ENCODE data around the gene ABHD5. TPM values are rescaled to one million over a fixed set of nuclear protein-coding genes. Genes with fewer than 3 reads are reported as not detected.

The ABHD5 gene
- 6.5 and 7.3 TPM in 2 replicates for total RNA-seq (2014; rRNA removed; shearing (Covaris generic))
- total RNA-seq (2022), result 7.9 and 9.6 TPM in 2 replicates
- Bru-seq, nascent RNA, result percentile 63 among the genes with signal in this experiment
- percentile 51 among the genes with signal in this experiment for BruChase-seq, experiment 1, labeled RNA remaining after a 6-hour chase
- BruChase-seq, experiment 2, labeled RNA remaining after a 2-hour chase, result percentile 59 among the genes with signal in this experiment
- long read RNA-seq, full-length matches to known transcripts, result 10 of 13 reads
- long read RNA-seq, partial matches to known transcripts, result 0 of 13 reads
- long read RNA-seq, other reads (novel, unspliced or antisense), result 3 of 13 reads

- Histone ChIP-seq H3K9me3 (ENCODE audit: low read length) (no peaks in the 10 kb centered on the region), H3K4me1 (ENCODE audit: insufficient read depth, low read length, poor library complexity, severe bottlenecking) (peaks cover 20% of the 10 kb centered on the region), H3K9me2 (ENCODE audit: insufficient read depth, low read length) (no peaks in the 10 kb centered on the region), H3K36me3 (ENCODE audit: insufficient read depth, low read length) (no peaks in the 10 kb centered on the region), H3K79me2 (ENCODE audit: insufficient read depth, low read depth, low read length) (no peaks in the 10 kb centered on the region; the same call in 1 of the 2 replicates), H2AFZ (ENCODE audit: low read length) (peak within 1 kb of the TSS; percentile 85), H3K4me2 (ENCODE audit: low read length) (peak within 1 kb of the TSS; percentile 87), H3K4me3 (ENCODE audit: low read depth, low read length, poor library complexity, severe bottlenecking) (peak within 1 kb of the TSS; percentile 73), H3K27ac (ENCODE audit: low read depth, low read length, poor library complexity, severe bottlenecking) (peak within 1 kb of the TSS; percentile 11), H4K20me1 (ENCODE audit: insufficient read depth, low read length) (no peaks in the 10 kb centered on the region)
- CTCF ChIA-PET (ENCODE audit: unreplicated experiment), result interaction anchor here (0.6 kb wide), 1 partner anchor 30 kb away, joined by 3 read pairs; no protein-coding TSS in a partner anchor
- intact Hi-C loops (cut with micrococcal nuclease; ENCODE audit: unreplicated experiment), result loop anchor here (5.0 kb wide), 2 partner anchors 68 to 307 kb away; partner anchors contain the start of gene ANO10
- DNase-seq (ENCODE audit: low spot score), result peak; percentile 94
- BruUV-seq (replicated peaks), result no TSS peak
- TF ChIP-seq CTCF (conservative IDR thresholded peaks at IDR 0.05; ENCODE audit: low read length) (no peak), EZH2phosphoT487 (IDR thresholded peaks at IDR 0.05; ENCODE audit: borderline replicate concordance, low read depth, low read length) (no peak)
- POLR2A ChIA-PET, result interaction anchor here (0.7 to 1.6 kb wide), 4 partner anchors 8 to 1141 kb away, joined by 3 to 8 read pairs (median 3); no protein-coding TSS in a partner anchor
Observed at GRCh38 chr3:43690400-43691119, at the start of gene ABHD5. TSS of gene ABHD5 (plus strand) at chr3:43690938. CDS start at chr3:43690993, 55 bp downstream.

DNA sequence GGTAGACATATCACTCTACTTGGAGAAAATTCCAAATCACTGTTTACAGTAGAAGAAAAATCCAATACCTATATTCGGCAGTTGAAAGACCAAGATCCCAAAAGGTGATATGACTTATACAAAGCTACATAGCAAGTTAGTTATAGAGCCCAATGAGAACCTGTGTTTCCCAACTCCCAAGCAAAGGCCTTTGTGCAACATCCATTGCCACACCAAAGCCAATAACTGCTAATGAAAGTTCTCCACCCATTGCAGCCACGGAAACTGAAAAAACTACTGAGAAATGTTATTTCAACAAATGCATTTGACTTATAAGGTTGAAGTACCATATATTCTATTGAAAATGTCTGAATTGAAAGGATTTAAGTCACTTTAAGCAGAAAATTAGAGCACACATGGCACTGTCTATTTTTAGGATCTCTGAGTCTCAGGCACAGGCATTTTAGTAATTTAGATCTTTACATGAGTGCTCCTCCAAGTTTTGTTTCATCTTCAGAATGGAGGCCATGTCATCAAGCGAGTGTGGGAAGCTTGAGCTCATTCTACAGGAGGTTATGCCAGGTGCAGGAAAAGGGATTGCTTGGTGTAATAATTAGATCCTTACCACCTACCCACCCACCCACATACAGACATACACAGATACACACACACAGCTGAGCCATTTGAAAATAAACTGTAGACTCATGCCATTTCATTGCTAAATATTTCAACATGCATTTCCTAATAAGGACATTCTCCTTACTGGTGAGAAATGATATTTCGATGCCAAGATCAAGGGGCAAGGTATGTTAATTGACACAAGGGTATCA, 49.2 kb upstream of the ABHD5 start:
- CTCF ChIA-PET (ENCODE audit: unreplicated experiment), result no interaction called here
- POLR2A ChIA-PET, result interaction anchor here (0.5 kb wide), 1 partner anchor 790 kb away, joined by 3 read pairs; no protein-coding TSS in a partner anchor
- Histone ChIP-seq H3K4me2 (ENCODE audit: low read length) (no peak overlapping the region), H3K79me2 (ENCODE audit: insufficient read depth, low read depth, low read length) (no peaks in the 10 kb centered on the region), H2AFZ (ENCODE audit: low read length) (no peak overlapping the region), H3K4me3 (ENCODE audit: low read depth, low read length, poor library complexity, severe bottlenecking) (no peak overlapping the region), H3K4me1 (ENCODE audit: insufficient read depth, low read length, poor library complexity, severe bottlenecking) (no peaks in the 10 kb centered on the region), H3K27ac (ENCODE audit: low read depth, low read length, poor library complexity, severe bottlenecking) (no peak overlapping the region), H3K9me2 (ENCODE audit: insufficient read depth, low read length) (no peaks in the 10 kb centered on the region), H4K20me1 (ENCODE audit: insufficient read depth, low read length) (no peaks in the 10 kb centered on the region), H3K9me3 (ENCODE audit: low read length) (no peaks in the 10 kb centered on the region), H3K36me3 (ENCODE audit: insufficient read depth, low read length) (no peaks in the 10 kb centered on the region)
- BruUV-seq (replicated peaks), result no TSS peak
- no peak for DNase-seq (ENCODE audit: low spot score)
- intact Hi-C loops (cut with micrococcal nuclease; ENCODE audit: unreplicated experiment), result no loop called here
- no peak for TF ChIP-seq CTCF (conservative IDR thresholded peaks at IDR 0.05; ENCODE audit: low read length)
- no peak for TF ChIP-seq EZH2phosphoT487 (IDR thresholded peaks at IDR 0.05; ENCODE audit: borderline replicate concordance, low read depth, low read length)
